SK-N-SH (cell line): ENCODE results near the gene RBP3.

Experiments used
- CHD2 ChIP-seq: fragments of 150-350 bp; IDR thresholded peaks from 2 replicates; pipeline ENCODE4 v1.6.1; 2018; ENCODE audit warnings: low read length; ENCODE audit not compliant: partially characterized antibody
- TF ChIP-seq, protein P1 (sequence below): fragments of 200-600 bp; sonication (generic); IDR thresholded peaks from 2 replicates; pipeline ENCODE4 v1.6.1; 2017; ENCODE audit warnings: antibody characterized with exemption, mild to moderate bottlenecking, moderate library complexity

DNA sequence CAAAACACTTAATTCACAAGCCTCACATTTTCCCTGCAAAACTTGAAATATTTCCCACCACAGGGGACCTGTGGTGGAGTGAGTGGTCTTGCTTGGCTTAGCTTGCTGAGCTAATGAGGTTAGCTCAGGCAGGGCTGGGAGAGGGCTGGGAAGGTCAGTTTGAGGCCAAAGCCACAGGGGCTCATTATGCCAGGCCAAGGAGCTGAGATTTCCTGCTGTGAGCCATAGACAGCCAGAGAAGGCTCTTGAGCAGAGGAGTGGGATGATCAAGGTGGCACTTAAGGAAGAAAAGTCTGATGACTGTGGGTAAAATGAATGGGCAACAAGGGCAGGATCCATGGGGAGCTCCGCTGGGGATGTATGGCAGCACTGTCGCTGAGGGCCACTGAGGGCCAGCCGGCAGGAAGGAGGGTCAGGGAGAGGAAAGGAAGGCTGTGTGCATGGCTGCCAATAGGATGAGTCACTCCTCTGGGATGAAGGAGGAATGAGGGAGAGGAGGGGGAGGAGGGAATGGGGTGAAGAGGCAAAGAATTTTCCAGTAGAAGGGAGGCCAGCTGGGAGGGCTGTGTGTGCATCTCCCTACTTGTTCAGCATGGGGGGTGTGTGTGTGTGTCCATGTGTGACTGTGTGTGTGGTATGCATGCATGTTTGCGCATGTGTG is 54.6 kb downstream of the RBP3 start:
- TF ChIP-seq, protein P1, sequence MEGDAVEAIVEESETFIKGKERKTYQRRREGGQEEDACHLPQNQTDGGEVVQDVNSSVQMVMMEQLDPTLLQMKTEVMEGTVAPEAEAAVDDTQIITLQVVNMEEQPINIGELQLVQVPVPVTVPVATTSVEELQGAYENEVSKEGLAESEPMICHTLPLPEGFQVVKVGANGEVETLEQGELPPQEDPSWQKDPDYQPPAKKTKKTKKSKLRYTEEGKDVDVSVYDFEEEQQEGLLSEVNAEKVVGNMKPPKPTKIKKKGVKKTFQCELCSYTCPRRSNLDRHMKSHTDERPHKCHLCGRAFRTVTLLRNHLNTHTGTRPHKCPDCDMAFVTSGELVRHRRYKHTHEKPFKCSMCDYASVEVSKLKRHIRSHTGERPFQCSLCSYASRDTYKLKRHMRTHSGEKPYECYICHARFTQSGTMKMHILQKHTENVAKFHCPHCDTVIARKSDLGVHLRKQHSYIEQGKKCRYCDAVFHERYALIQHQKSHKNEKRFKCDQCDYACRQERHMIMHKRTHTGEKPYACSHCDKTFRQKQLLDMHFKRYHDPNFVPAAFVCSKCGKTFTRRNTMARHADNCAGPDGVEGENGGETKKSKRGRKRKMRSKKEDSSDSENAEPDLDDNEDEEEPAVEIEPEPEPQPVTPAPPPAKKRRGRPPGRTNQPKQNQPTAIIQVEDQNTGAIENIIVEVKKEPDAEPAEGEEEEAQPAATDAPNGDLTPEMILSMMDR: no peak
- TF ChIP-seq CHD2: no peak
